GM18909 (cell line): Measurements from ENCODE around the gene ARID5B.

Experiments used
- ATAC-seq: cut with Tn5 transposase; IDR thresholded peaks from one replicate; pipeline ENCODE4 v1.9.1; 2021; ENCODE audit warnings: mild to moderate bottlenecking; ENCODE audit not compliant: unreplicated experiment, poor library complexity

The ARID5B gene

GRCh38 chr10:61936770-61937169 is 35.3 kb downstream of the ARID5B start:
- ATAC-seq = no peak

GRCh38 chr10:61937631-61938351 is 36.3 kb downstream of the ARID5B start:
- no peak for ATAC-seq

GRCh38 chr10:61939902-61940301 is 38.4 kb downstream of the ARID5B start:
- ATAC-seq = no peak

- ATAC-seq = no peak
These were observed 39.7 kb downstream of the ARID5B start for GRCh38 chr10:61941202-61941681.

- ATAC-seq = no peak
These were observed 41.3 kb downstream of the ARID5B start for GRCh38 chr10:61942604-61943461.

- ATAC-seq = peak; percentile 53
These were observed 42.3 kb downstream of the ARID5B start for GRCh38 chr10:61943674-61944378.

- ATAC-seq = no peak
These were observed 43.1 kb downstream of the ARID5B start for GRCh38 chr10:61944410-61945147.

GRCh38 chr10:61949687-61950086 is 48.2 kb downstream of the ARID5B start:
- no peak for ATAC-seq

- ATAC-seq = no peak
These were observed 49.1 kb downstream of the ARID5B start for GRCh38 chr10:61950449-61951143.

- no peak for ATAC-seq
These were observed 49.6 kb downstream of the ARID5B start for GRCh38 chr10:61951144-61951483.

GRCh38 chr10:61952028-61952674 is 50.7 kb downstream of the ARID5B start:
- ATAC-seq = no peak

GRCh38 chr10:61953183-61953582 is 51.7 kb downstream of the ARID5B start:
- no peak for ATAC-seq

- ATAC-seq = no peak
These were observed 56.3 kb downstream of the ARID5B start for GRCh38 chr10:61957806-61958205.

GRCh38 chr10:61958311-61958710 is 56.8 kb downstream of the ARID5B start:
- ATAC-seq = no peak

GRCh38 chr10:61958805-61959204 is 57.3 kb downstream of the ARID5B start:
- no peak for ATAC-seq

- ATAC-seq = no peak
These were observed 58.3 kb downstream of the ARID5B start for GRCh38 chr10:61959814-61960213.

GRCh38 chr10:61960396-61961120 is 59.1 kb downstream of the ARID5B start:
- no peak for ATAC-seq

- peak; percentile 57 for ATAC-seq
These were observed 59.8 kb downstream of the ARID5B start for GRCh38 chr10:61961278-61961677.

GRCh38 chr10:61962971-61963370 is 61.5 kb downstream of the ARID5B start:
- ATAC-seq = no peak
